HG02610 (cell line): ENCODE results near the gene GABRD.

Experiments used
- ATAC-seq: cut with Tn5 transposase; IDR thresholded peaks from one replicate; pipeline ENCODE4 v1.9.1; 2021; ENCODE audit warnings: mild to moderate bottlenecking, moderate library complexity; ENCODE audit not compliant: unreplicated experiment

Gene GABRD

DNA sequence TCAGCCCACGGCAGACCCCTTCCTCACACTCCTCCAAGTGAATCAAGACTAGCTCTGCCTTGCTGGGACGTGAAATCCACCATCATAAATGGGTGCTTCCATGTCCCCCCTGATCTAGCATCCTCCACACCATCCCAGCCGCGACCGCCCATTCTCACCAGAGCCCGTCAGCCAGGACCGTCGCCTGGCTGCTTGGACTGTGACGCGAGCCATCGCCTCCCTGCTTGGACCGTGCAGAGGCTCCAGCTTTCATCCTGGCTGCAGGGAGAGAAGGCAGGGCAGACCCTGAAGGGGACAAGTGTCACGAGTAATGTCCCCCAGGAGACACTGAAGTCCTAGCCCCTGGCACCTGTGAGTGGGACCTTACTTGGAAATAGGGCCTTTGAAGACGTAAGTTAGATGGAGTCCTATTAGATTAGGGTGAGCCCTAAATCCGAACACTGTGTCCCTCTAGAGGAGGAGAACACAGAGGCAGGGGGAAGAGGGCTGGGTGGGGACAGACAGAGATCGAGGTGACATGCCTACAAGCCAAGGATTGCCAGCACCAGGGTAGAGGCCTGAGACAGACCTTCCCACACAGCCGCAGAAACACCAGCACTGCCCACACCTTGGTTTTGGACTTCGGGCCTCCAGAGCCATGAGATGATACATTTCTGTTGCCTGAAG lies 18.3 kb downstream of the GABRD start:
- ATAC-seq: no peak

DNA sequence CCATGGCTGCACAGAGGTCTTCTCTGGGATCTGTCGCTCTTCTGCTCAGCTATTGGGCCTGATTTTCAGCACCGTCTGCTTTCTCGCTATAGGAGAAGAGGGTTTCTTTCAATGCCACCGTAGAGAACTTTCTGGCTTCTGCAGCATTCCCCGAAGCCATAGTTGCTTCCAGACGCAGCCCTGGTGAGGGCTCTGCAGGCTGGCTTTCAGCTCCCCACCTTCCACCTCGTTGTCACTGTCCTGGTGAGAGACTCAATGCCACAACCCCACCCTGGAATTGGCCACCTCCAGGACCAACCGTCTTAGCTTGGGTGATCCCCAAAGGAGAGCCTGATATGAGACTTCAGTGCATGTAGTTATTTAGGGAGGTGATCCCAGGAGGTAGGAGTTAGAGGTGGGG lies 19.1 kb downstream of the GABRD start:
- ATAC-seq: no peak

DNA sequence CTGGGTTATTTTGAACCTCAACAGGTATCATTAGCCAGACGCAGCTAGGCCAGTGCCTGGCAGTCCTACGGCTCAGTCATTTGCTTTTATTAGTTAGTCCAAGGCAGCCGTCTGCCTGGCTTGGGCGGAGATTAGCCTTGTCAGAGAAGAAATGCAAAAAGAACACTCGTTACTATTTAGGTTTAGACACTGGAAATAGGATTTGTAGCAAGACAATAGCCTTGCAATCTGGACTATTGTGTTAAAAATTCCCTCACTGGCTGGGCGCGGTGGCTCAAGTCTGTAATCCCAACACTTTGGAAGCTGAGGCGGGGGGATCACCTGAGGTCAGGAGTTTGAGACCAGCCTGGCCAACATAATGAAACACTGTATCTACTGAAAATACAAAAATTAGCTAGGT lies 20.1 kb downstream of the GABRD start:
- no peak for ATAC-seq

DNA sequence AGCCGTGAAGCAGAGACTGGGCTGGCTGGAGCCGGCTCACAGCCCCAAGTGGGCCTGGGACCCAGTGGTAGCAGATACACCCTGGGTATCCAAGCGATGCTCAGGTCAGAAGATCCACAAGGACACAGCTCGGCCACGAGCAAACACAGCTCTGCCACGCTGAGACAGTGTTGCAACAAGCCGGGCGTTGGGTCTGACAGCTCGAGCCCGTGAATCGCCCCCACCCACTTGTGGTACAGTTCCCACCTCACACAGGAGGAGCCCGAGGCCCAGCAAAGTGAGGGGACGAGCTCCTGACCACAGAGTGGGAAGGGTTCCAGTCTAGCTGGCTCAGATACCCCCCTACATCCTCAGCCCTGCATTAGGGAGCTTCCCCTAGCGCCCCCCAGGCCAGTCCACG lies 22.2 kb downstream of the GABRD start:
- ATAC-seq: no peak

DNA sequence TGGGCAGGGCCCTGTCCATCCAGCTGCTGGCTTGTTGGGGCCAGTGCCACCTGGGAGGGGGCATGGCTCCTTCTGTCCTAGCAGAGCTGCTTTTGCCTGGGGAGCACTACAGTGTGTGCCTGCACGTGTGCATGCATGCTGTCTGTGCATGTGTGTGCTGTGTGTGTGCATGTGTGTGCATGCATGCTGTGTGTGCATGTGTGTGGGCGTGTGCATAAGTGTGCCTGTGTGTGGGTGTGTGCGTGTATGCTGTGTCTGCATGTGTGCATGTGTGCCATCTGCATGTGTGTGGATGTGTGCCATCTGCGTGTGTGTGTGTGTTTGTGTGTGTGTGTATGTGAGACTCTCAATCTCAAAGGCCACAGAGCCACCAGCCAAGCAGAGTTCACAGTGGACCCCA lies 22.7 kb downstream of the GABRD start:
- no peak for ATAC-seq

DNA sequence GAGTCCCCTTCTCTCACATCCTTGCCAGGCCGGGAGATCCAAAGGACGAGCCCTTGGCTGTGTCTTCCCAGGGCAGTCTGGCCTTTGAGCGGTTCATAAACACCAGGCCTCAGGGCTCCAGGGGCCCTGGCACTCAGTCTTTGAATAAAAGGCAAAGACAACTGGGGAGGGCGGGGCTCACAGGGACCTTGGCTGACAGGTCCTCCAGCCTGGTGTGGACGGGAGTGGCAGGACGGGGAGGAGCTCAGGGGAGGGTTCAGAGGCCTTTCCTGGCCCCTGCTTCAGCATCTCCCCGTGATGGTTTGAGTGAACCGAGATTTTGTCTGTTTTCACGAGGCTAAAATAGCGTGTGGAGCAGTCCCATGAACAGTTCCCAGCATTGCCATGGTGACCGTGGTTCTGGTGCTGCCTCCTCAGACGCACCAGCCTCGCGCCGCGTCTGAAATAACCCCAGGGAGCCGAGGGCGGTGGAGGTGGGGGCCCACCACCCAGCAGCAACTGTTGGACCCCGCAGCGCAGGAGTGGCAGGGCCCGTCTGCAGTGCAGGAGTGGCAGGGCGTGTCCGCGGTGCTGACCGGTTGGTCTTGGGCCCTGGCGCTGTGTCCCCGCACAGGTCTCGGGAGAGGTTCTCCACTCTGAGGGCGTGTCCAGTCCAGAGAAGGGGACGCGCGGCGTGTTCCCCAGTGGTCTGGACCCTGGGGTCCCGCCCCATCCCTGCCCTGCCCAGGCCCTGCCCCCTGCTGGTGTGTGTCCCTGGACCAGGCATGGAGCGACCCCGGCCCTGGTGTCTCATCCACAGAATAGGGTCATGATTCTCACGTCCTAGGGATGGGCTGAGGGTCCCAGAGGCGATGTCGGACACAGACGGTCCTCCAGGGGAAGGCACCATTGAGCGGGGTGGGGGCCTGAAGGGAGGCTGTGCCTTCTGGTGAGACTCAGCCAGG lies 24.0 kb downstream of the GABRD start:
- no peak for ATAC-seq

DNA sequence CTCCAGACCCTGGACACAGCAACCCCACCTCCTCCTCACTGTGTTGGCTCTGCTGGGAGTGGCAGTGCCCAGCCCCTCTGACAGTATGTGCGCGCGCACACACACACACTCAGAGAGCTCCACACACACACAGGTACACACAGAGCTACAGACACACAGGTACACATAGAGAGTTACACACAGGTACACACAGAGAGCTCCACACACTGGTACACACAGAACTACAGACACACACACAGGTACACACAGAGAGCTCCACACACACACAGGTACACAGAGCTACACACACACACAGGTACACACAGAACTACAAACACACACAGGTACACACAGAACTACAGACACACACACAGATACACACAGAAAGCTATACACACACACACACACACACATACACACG lies 24.7 kb downstream of the GABRD start:
- ATAC-seq: no peak

- no peak for ATAC-seq
Measured at GRCh38 chr1:2044510-2045319, 25.6 kb downstream of the GABRD start.

- no peak for ATAC-seq
Measured at GRCh38 chr1:2045468-2046173, 26.5 kb downstream of the GABRD start.

DNA sequence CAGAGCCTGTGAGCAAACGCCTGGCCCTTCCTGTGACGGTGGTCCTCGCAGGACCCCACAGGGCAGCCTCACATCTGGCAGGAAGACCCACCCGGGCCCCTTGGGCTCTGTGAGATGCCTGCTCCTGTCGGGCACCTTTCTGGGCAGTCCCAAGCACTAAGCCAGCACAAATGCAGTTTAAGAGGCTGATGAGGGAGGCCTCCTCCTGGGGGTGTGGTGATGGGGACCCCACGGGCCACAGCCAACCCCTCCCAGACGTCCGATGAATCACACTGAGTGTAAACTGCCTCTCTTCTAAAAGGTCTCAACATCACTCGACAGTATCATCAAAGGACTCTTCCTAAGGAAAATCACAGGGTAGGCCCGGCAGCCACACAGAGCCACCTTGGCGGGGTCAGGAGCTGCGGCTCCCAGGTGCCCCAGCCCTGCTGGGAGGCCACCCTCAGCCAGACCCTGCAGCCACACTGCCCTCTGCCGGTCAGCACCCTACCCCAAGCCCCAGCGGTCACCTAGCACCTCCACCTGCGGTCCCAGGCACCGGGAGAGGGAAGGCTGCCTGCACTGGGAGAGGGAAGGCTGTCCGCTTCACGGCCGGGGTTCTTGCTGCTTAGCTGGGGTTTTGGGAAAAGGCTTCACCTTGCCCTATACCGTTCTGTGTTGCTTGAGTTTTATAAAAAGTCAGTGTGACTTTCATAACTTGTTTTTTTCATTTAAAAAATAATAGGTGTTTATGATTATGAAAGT lies 27.2 kb downstream of the GABRD start:
- ATAC-seq: no peak

- no peak for ATAC-seq
Measured at GRCh38 chr1:2046953-2047748, 28.0 kb downstream of the GABRD start.

GRCh38 chr1:2047749-2048729 lies 28.9 kb downstream of the GABRD start:
- no peak for ATAC-seq

DNA sequence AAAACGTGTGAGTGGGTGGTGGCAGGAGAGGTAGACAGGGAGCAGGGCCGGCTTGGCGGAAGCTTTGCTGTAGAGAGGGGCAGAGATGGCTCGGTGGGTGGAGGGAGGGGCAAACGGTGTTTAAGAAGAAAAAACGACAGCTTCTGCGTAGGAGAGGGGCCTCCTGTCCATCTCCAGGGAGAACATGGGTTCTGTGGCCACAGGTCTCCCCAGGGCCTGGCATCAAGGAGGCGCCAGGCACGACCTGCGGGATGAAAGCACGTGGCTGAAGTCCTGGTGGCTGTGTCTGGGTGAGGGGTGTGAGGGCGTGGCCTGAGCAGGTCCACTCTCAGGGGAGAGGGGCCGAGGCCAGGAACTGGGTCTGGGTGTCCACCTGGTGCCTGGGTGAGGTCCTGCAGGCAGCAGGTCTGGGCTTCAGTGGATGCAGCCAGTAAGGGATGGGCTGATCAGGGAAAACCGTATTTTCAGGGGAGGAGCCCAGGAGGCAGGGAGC lies 30.1 kb downstream of the GABRD start:
- no peak for ATAC-seq

DNA sequence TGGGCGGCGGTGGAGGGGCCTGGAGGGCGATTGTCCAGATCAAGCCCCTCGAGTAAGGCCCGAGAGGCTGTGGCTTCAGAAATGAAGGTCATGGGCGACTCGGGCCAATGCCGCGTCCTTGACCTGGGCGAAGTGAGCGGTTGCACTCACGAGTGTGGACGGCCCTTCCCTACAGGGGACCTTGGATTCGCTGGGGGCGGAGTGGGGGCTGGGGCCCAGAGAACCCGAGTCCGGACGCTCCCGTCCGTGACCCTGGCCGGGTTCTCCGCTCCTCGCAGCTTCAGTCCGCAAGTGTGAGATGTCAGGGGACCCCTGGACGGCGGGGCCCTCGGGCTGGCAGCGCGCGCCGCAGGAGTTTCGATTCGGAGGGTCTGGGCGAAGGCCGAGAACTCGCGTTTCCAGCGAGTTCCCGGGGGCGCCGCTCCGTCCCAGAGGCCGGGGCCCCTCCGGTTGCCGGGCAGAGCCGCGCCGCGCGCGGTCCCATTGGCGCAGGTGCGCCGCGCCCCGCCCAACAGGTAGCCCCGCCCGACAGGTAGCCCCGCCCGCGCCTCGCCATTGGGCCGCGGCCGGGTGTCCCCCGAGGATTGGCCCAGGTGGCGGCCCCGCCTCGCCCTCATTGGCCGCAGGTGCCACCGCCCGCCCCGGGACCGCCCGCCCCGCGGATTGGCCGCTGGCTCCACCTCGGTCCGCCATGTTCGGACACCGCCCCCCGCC lies 30.7 kb downstream of the GABRD start, which contains the start of gene PRKCZ:
PRKCZ (plus strand) TSS at position 694 of the 714 bp plus-strand sequence. CDS start 220 bp downstream, outside the sequence.
- ATAC-seq: no peak

DNA sequence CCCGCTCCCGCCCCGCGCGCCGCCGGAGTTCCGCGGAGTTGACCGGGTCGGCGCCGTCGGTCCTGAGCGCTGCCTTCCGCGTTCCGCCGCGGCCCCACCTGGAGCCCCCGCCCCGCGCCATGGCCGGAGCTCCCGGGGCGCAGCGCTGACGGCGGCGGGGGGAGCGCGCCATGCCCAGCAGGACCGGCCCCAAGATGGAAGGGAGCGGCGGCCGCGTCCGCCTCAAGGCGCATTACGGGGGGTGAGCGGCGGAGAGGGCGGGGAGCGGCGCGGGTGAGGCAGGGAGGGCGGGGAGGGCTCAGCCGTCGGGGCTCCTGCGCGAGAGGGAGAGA lies 31.3 kb downstream of the GABRD start:
- no peak for ATAC-seq

DNA sequence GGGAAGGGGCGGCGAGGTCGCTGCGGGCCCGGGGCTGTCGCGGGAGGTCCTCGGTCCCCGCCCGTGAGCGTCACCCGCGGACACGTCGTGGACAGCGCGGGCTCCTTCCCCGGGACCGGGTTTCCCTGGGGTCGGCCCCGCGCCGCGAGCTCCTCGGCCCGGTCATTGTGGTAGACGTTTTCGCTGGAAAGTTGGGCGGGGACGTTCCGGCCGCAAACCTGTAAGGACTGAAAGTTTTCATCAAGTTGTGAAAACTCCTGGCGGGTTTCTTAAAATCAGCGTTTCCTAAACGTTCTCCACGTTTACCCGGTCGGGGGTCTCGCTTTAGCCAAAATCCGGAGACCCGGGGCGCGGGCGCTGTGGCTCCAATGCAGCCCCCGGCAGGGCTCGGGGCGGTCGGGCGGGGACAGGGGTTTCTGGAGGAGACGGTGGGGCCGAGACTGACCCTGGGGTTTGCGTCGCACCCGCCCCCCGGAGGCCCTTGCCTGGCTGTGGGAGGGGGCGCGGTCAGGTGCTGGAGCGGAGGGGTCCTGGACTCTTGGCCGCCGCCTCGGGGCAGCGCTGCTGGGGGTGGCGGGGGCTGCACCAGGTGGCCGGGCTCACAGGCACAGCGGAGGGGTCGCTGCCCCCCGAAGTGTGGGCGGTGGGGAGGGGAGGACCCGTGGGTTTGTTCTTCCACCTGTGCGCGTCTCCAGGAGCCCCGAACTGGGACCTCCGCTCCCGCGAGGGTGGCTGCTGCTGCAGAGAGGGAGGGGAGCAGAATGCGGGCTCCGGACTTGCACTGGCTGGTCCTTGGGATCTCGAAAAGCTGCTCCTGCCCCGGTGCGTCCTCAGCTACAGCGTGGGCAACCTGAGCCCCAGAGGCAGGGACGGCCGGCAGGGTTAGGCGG lies 31.9 kb downstream of the GABRD start:
- ATAC-seq: no peak
